Natural killer cell treated with Interleukin-12 subunit alpha and Interleukin-12 subunit beta and Interleukin-15 and Interleukin-18, amount 100 ng/mL, for 72 hours (primary cell): Measurements from ENCODE around the gene GASK1A. TPM values are rescaled to one million over a fixed set of nuclear protein-coding genes. Genes with fewer than 3 reads are reported as not detected.

Experiments
- ATAC-seq, 2 donors: fragments of 150-1000 bp; cut with Tn5 transposase in 1 of 2; sonication (Bioruptor Pico), chemical (Tn5 transposase) in 1 of 2; 2 replicates each; pipeline ENCODE4 v1.10.0; 2021
- DNase-seq: peaks from one replicate; pipeline ENCODE4 v3.0.0; 2022; ENCODE audit warnings: low spot score
- H3K27ac Mint-ChIP-seq, 2 donors: 1 replicate in 1 of 2; 2 replicates in 1 of 2; pipeline ENCODE4 v1.8.0; 2022; ENCODE audit warnings: mixed read lengths in 2 of 2, mild to moderate bottlenecking in 1 of 2, moderate library complexity in 1 of 2
- H3K27me3 Mint-ChIP-seq, 2 donors: 1 replicate in 1 of 2; 2 replicates in 1 of 2; pipeline ENCODE4 v1.8.0; 2022; ENCODE audit warnings: mixed read lengths in 2 of 2
- H3K36me3 Mint-ChIP-seq: one replicate; pipeline ENCODE4 v1.8.0; 2022; ENCODE audit warnings: mixed read lengths
- H3K4me1 Mint-ChIP-seq, 2 donors: 1 replicate in 1 of 2; 2 replicates in 1 of 2; pipeline ENCODE4 v1.8.0; 2022; ENCODE audit warnings: low read depth in 2 of 2, mixed read lengths in 2 of 2, mild to moderate bottlenecking in 1 of 2
- H3K4me3 Mint-ChIP-seq: one replicate; pipeline ENCODE4 v1.8.0; 2022; ENCODE audit warnings: mixed read lengths
- H3K9me3 Mint-ChIP-seq: 2 replicates; pipeline ENCODE4 v1.8.0; 2022; ENCODE audit warnings: mixed read lengths
- total RNA-seq, 2 donors: library from RNA; stranded (reverse); gene quantifications; one replicate each; pipeline ENCODE4 v1.2.3, GENCODE V29; 2022

GASK1A gene
- total RNA-seq: under 1 TPM in 1 of 2 donors, not detected in 1; 0.29 TPM

GRCh38 chr3:42979044-42979972 lies at the start of gene GASK1A:
Gene GASK1A, plus strand, starts transcription at chr3:42979311. Its CDS starts 332 bp downstream, at chr3:42979643.
- peak within 1 kb of the TSS; percentile 49 for H3K4me3 Mint-ChIP-seq

GRCh38 chr3:42934111-42934510 lies 45.0 kb upstream of the GASK1A start:
- Mint-ChIP-seq H3K9me3 (no peaks in the 10 kb centered on the region), H3K4me1 (peaks cover 5 to 7% of the 10 kb centered on the region in 2 donors), H3K4me3 (no peak overlapping the region), H3K27me3 (peaks cover 11 to 13% of the 10 kb centered on the region in 2 donors), H3K36me3 (no peaks in the 10 kb centered on the region), H3K27ac (no peak overlapping the region)
- no peak for ATAC-seq
- no peak for DNase-seq

More at GRCh38 chr3:42979044-42979972, at the start of gene GASK1A:
- Mint-ChIP-seq H3K4me1 (peaks cover 0 to 5% of the 10 kb centered on the region in 2 donors), H3K27me3 (peaks cover 40 to 54% of the 10 kb centered on the region in 2 donors), H3K9me3 (no peaks in the 10 kb centered on the region), H3K27ac (no peak within 1 kb of the TSS), H3K36me3 (peaks cover 13% of the 10 kb centered on the region)
- ATAC-seq (peak; percentile 28 to 50), DNase-seq (no peak)

- Mint-ChIP-seq H3K27ac (no peak overlapping the region), H3K36me3 (no peaks in the 10 kb centered on the region), H3K4me1 (peaks cover 5 to 7% of the 10 kb centered on the region in 2 donors), H3K27me3 (peaks cover 11 to 12% of the 10 kb centered on the region in 2 donors), H3K4me3 (no peak overlapping the region), H3K9me3 (no peaks in the 10 kb centered on the region)
- DNase-seq (no peak), ATAC-seq (no peak)
These were observed 44.2 kb upstream of the GASK1A start for GRCh38 chr3:42934910-42935309.

- DNase-seq: no peak
- ATAC-seq: no peak
- no peaks in the 10 kb centered on the region for H3K36me3 Mint-ChIP-seq
- peaks cover 11 to 14% of the 10 kb centered on the region in 2 donors for H3K27me3 Mint-ChIP-seq
- H3K4me1 Mint-ChIP-seq: peaks cover 5 to 7% of the 10 kb centered on the region in 2 donors
- H3K4me3 Mint-ChIP-seq: no peak overlapping the region
- H3K9me3 Mint-ChIP-seq: no peaks in the 10 kb centered on the region
- H3K27ac Mint-ChIP-seq: no peak overlapping the region
These were observed 43.6 kb upstream of the GASK1A start for GRCh38 chr3:42935472-42935871.

- ATAC-seq: no peak
- Mint-ChIP-seq H3K4me1 (peaks cover 5 to 7% of the 10 kb centered on the region in 2 donors), H3K27me3 (peaks cover 11 to 12% of the 10 kb centered on the region in 2 donors), H3K4me3 (no peak overlapping the region), H3K36me3 (no peaks in the 10 kb centered on the region), H3K9me3 (no peaks in the 10 kb centered on the region), H3K27ac (no peak overlapping the region)
- DNase-seq: no peak
These were observed 42.7 kb upstream of the GASK1A start for GRCh38 chr3:42936157-42936981.

GRCh38 chr3:42937334-42937733 lies 41.8 kb upstream of the GASK1A start:
- no peaks in the 10 kb centered on the region for H3K9me3 Mint-ChIP-seq
- ATAC-seq (no peak), DNase-seq (no peak)
- H3K27me3 Mint-ChIP-seq: peaks cover 11 to 15% of the 10 kb centered on the region in 2 donors
- H3K4me1 Mint-ChIP-seq: peaks cover 5 to 7% of the 10 kb centered on the region in 2 donors
- H3K27ac Mint-ChIP-seq: no peak overlapping the region
- no peak overlapping the region for H3K4me3 Mint-ChIP-seq
- no peaks in the 10 kb centered on the region for H3K36me3 Mint-ChIP-seq

GRCh38 chr3:42942693-42943092 lies 36.4 kb upstream of the GASK1A start:
- Mint-ChIP-seq H3K27ac (no peak overlapping the region), H3K4me3 (no peak overlapping the region), H3K27me3 (peaks cover 9 to 11% of the 10 kb centered on the region in 2 donors), H3K9me3 (no peaks in the 10 kb centered on the region), H3K36me3 (no peaks in the 10 kb centered on the region), H3K4me1 (peaks cover 0 to 5% of the 10 kb centered on the region in 2 donors)
- DNase-seq (no peak), ATAC-seq (no peak)

GRCh38 chr3:42946050-42946449 lies 33.1 kb upstream of the GASK1A start:
- Mint-ChIP-seq H3K4me3 (peak overlapping the region; percentile 54), H3K9me3 (no peaks in the 10 kb centered on the region), H3K36me3 (no peaks in the 10 kb centered on the region), H3K27me3 (peaks cover 9% of the 10 kb centered on the region in 2 donors), H3K27ac (no peak overlapping the region), H3K4me1 (peaks cover 0 to 5% of the 10 kb centered on the region in 2 donors)
- DNase-seq (no peak), ATAC-seq (peak in 1 of 2 donors; percentile 82)

- Mint-ChIP-seq H3K4me3 (no peak overlapping the region), H3K9me3 (no peaks in the 10 kb centered on the region), H3K4me1 (peaks cover 2 to 5% of the 10 kb centered on the region in 2 donors), H3K27me3 (peaks cover 15 to 18% of the 10 kb centered on the region in 2 donors), H3K27ac (no peak overlapping the region), H3K36me3 (no peaks in the 10 kb centered on the region)
- ATAC-seq (no peak), DNase-seq (no peak)
These were observed 21.5 kb upstream of the GASK1A start for GRCh38 chr3:42957573-42957972.

- DNase-seq (no peak), ATAC-seq (no peak)
- Mint-ChIP-seq H3K27ac (no peak overlapping the region), H3K9me3 (no peaks in the 10 kb centered on the region), H3K4me1 (peaks cover 2 to 5% of the 10 kb centered on the region in 2 donors), H3K4me3 (no peak overlapping the region), H3K27me3 (peaks cover 15 to 18% of the 10 kb centered on the region in 2 donors), H3K36me3 (no peaks in the 10 kb centered on the region)
These were observed 18.8 kb upstream of the GASK1A start for GRCh38 chr3:42960282-42960681.

GRCh38 chr3:42960786-42961185 lies 18.3 kb upstream of the GASK1A start:
- ATAC-seq: no peak
- Mint-ChIP-seq H3K27me3 (peaks cover 15 to 18% of the 10 kb centered on the region in 2 donors), H3K36me3 (no peaks in the 10 kb centered on the region), H3K4me1 (peaks cover 2 to 5% of the 10 kb centered on the region in 2 donors), H3K27ac (no peak overlapping the region), H3K4me3 (no peak overlapping the region), H3K9me3 (no peaks in the 10 kb centered on the region)
- DNase-seq: no peak

- ATAC-seq (no peak), DNase-seq (no peak)
- peaks cover 2 to 5% of the 10 kb centered on the region in 2 donors for H3K4me1 Mint-ChIP-seq
- H3K9me3 Mint-ChIP-seq: no peaks in the 10 kb centered on the region
- no peak overlapping the region for H3K27ac Mint-ChIP-seq
- H3K4me3 Mint-ChIP-seq: no peak overlapping the region
- peaks cover 15 to 18% of the 10 kb centered on the region in 2 donors for H3K27me3 Mint-ChIP-seq
- H3K36me3 Mint-ChIP-seq: no peaks in the 10 kb centered on the region
These were observed 17.5 kb upstream of the GASK1A start for GRCh38 chr3:42961633-42962032.

GRCh38 chr3:42963269-42963668 lies 15.8 kb upstream of the GASK1A start:
- peaks cover 17 to 18% of the 10 kb centered on the region in 2 donors for H3K27me3 Mint-ChIP-seq
- no peaks in the 10 kb centered on the region for H3K36me3 Mint-ChIP-seq
- ATAC-seq: no peak
- H3K9me3 Mint-ChIP-seq: no peaks in the 10 kb centered on the region
- H3K4me3 Mint-ChIP-seq: no peak overlapping the region
- no peak for DNase-seq
- H3K4me1 Mint-ChIP-seq: peaks cover 2 to 5% of the 10 kb centered on the region in 2 donors
- H3K27ac Mint-ChIP-seq: no peak overlapping the region
